Adrenal gland (tissue), 12 donors: Measurements from ENCODE around the gene SYNRG. TPM values are rescaled to one million over a fixed set of nuclear protein-coding genes. Genes with fewer than 3 reads are reported as not detected.
"Not testable (repeated sequence)": the region's sequence is repeated elsewhere in the genome, so short reads cannot be mapped to it uniquely, and the experiment has no call there.

ENCODE experiments used
- DNase-seq, 7 donors: peaks; one replicate each; pipeline ENCODE4 v3.0.0-alpha.2; 2019 to 2020
- H3K27ac ChIP-seq, 5 donors: fragments of 200-600 bp; sonication (generic) in 4 of 5; 1 replicate in 3 of 5; 2 replicates in 2 of 5; pipeline versions ENCODE4 v1.5.1 to v1.8.0; 2016 to 2020; ENCODE audit warnings: mild to moderate bottlenecking in 1 of 5
- H3K27me3 ChIP-seq: fragments of 200-600 bp; 2 replicates; pipeline ENCODE4 v1.8.0; 2021
- H3K36me3 ChIP-seq, 2 donors: fragments of 200-600 bp; replicated peaks in 1 of 2; 1 replicate in 1 of 2; 2 replicates in 1 of 2; pipeline versions ENCODE4 v1.5.1 to v1.8.0; 2018 to 2022
- H3K4me1 ChIP-seq, 2 donors: fragments of 200-600 bp; replicated peaks in 1 of 2; 1 replicate in 1 of 2; 2 replicates in 1 of 2; pipeline versions ENCODE4 v1.5.1 to v1.8.0; 2018 to 2021
- H3K4me3 ChIP-seq, 4 donors: fragments of 200-600 bp; sonication (generic) in 3 of 4; one replicate each; pipeline ENCODE4 v1.5.1; 2016 to 2018
- H3K9me3 ChIP-seq, 3 donors: fragments of 200-600 bp; sonication (generic) in 1 of 3; replicated peaks in 1 of 3; 1 replicate in 2 of 3; 2 replicates in 1 of 3; pipeline versions ENCODE4 v1.5.1 to v1.8.0; 2016 to 2021
- POLR2A ChIP-seq, 2 donors: fragments of 450-650 bp; IDR thresholded peaks; one replicate each; pipeline ENCODE4 v1.6.1; 2017; ENCODE audit warnings: antibody characterized with exemption in 2 of 2, mild to moderate bottlenecking in 2 of 2, moderate library complexity in 1 of 2
- WGBS, 4 donors: extraction: QIAGEN DNeasy Blood & Tissue Kit in 2 of 4; methylation state at CpG; one replicate each; pipeline versions ENCODE4 v1.1.5 to v1.1.7; 2013 to 2017; 5-methylcytosine and 5-hydroxymethylcytosine counted together
- intact Hi-C, 2 donors: fragments of 100-400 bp; cut with DNase I; formaldehyde crosslinking; loops; one replicate each; pipeline versions ENCODE4 v1.14.1 to v1.15.0; 2022 to 2023
- polyA plus RNA-seq, 3 donors: library from polyadenylated mRNA; stranded (reverse); fragments of 200-250 nt in 2 of 3; fragments of 350-450 nt in 1 of 3; fragmentation: Illumina TruSeq in 1 of 3; extraction: RNeasy Lipid Tissue Mini Kit (QIAGEN cat#74804) in 1 of 3; gene quantifications; one replicate each; pipeline ENCODE4 v1.2.3, GENCODE V29; 2013 to 2014
- total RNA-seq, 9 donors: library from RNA; depleted of rRNA in 4 of 9; stranded (reverse); fragments of >200 nt in 4 of 9; fragments of 120-200 nt in 1 of 9; fragmentation: NEBNext Ultra II Directional in 1 of 9; extraction: Animal tissue kit (Norgen Biotek cat#: 25700) in 1 of 9; gene quantifications; one replicate each; pipeline versions ENCODE4 v1.1.0 to v1.2.4, GENCODE V29; 2013 to 2023
- TF ChIP-seq, protein P1 (sequence below), 6 experiments: fragments of 450-650 bp in 4 of 6; fragments of 200-600 bp in 2 of 6; sonication (generic) in 1 of 6; IDR thresholded peaks; 1 replicate in 5 of 6; 2 replicates in 1 of 6; pipeline versions ENCODE4 v1.5.1 to v1.8.0; 2016 to 2021; ENCODE audit warnings: antibody characterized with exemption in 6 of 6, mild to moderate bottlenecking in 2 of 6, moderate library complexity in 1 of 6
- donor health status: healthy with polysubstance abuse.
- donor health status: Bipolar disorder and iron deficiency.
- donor health status: DM: yes; HTN: yes; CAD: no.
- donor health status: DM: no; HTN: no; CAD: no.
- donor health status: DM: no; HTN: no; CAD: no.
- donor health status: DM: yes; HTN: yes; CAD: no.

SYNRG gene
- total and polyA plus RNA-seq, 12 donors, result 8.5 to 45.7 (median 29.3) TPM

DNA sequence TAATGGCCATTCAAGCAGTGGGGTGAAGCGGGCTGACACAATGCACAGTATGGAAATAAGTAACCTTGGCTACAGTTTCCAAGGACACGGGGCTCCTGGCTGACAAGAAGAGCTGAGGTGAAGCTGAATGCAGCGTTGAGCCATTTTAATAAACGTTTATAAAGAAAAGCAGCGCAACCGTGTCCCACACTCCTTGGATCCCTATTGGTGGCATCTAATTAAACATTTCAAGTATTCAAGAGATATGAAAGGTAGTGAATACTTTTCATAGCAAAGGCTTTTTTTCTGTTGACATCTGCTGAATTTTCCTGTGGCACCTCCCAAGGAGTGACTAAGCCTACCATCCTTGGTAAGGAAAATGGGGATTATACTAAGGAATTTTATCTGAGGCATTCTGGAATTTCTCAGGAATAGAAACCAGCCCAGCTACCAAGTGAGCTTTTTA, 93.1 kb downstream of the SYNRG start:
- Histone ChIP-seq H3K9me3 (no peaks in the 10 kb centered on the region), H3K27me3 (no peaks in the 10 kb centered on the region), H3K27ac (peak overlapping the region in 1 of 5 donors; percentile 1), H3K36me3 (peaks cover 0 to 60% of the 10 kb centered on the region in 2 donors), H3K4me1 (peaks cover 0 to 14% of the 10 kb centered on the region in 2 donors), H3K4me3 (no peak overlapping the region)
- WGBS, 4 donors, result 42 to 59% (median 50%) methylated on average over 6 of the region's 6 CpGs
- intact Hi-C loops, result no loop called here
- DNase-seq, result peak in 1 of 7 donors; percentile 27
- TF ChIP-seq POLR2A (IDR thresholded peaks at IDR 0.05), result no peak
- TF ChIP-seq, protein P1, sequence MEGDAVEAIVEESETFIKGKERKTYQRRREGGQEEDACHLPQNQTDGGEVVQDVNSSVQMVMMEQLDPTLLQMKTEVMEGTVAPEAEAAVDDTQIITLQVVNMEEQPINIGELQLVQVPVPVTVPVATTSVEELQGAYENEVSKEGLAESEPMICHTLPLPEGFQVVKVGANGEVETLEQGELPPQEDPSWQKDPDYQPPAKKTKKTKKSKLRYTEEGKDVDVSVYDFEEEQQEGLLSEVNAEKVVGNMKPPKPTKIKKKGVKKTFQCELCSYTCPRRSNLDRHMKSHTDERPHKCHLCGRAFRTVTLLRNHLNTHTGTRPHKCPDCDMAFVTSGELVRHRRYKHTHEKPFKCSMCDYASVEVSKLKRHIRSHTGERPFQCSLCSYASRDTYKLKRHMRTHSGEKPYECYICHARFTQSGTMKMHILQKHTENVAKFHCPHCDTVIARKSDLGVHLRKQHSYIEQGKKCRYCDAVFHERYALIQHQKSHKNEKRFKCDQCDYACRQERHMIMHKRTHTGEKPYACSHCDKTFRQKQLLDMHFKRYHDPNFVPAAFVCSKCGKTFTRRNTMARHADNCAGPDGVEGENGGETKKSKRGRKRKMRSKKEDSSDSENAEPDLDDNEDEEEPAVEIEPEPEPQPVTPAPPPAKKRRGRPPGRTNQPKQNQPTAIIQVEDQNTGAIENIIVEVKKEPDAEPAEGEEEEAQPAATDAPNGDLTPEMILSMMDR (IDR thresholded peaks at IDR 0.05), result no peak

DNA sequence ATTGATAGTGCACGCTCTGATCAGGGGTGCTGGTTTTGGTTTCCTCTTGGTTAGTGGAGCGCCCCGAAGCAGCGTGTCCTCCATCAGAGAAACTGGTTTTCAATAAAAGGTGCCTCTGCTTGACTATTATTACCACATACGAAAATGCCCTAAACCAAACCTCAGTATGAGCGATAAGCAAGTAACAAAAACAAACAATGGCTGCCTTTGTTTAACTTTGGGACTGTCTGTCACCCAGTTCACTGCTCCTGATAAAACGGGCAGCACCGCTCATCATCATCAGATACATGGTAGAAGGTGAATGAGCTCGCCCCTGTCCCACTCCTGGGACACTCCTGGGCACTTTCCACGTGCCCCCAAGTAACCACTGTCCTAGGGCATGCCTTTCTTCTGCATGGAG, 95.5 kb downstream of the SYNRG start:
- DNase-seq, result no peak
- intact Hi-C loops, result no loop called here
- TF ChIP-seq, protein P1 (IDR thresholded peaks at IDR 0.05), result no peak
- no peaks in the 10 kb centered on the region for H3K9me3 ChIP-seq
- WGBS, 4 donors, result 94 to 96% (median 95%) methylated on average over 10 of the region's 10 CpGs
- no peaks in the 10 kb centered on the region for H3K27me3 ChIP-seq
- no peak overlapping the region for H3K4me3 ChIP-seq
- peaks cover 0 to 14% of the 10 kb centered on the region in 2 donors for H3K4me1 ChIP-seq
- H3K36me3 ChIP-seq, result peaks cover 0 to 38% of the 10 kb centered on the region in 2 donors
- no peak overlapping the region for H3K27ac ChIP-seq

GRCh38 chr17:37512442-37513068, 96.7 kb downstream of the SYNRG start:
- DNase-seq, result no peak
- 86 to 90% (median 88%) methylated on average over 23 to 24 of the region's 24 CpGs for WGBS, 4 donors
- Histone ChIP-seq H3K27me3 (no peaks in the 10 kb centered on the region), H3K36me3 (peaks cover 0 to 26% of the 10 kb centered on the region in 2 donors), H3K9me3 (no peaks in the 10 kb centered on the region), H3K4me1 (peaks cover 0 to 14% of the 10 kb centered on the region in 2 donors), H3K27ac (no peak overlapping the region), H3K4me3 (no peak overlapping the region)
- TF ChIP-seq, protein P1 (IDR thresholded peaks at IDR 0.05), result no peak
- intact Hi-C loops, result no loop called here

- DNase-seq, H3K27me3 ChIP-seq, H3K9me3 ChIP-seq, H3K27ac ChIP-seq, intact Hi-C loops, H3K4me3 ChIP-seq: not testable (repeated sequence)
- WGBS, 4 donors, result 87 to 100% (median 88%) methylated on average over 1 of the region's 1 CpG
- peaks cover 0 to 14% of the 10 kb centered on the region in 2 donors for H3K4me1 ChIP-seq
- peaks cover 0 to 17% of the 10 kb centered on the region in 2 donors for H3K36me3 ChIP-seq
Measured at GRCh38 chr17:37511642-37512041, 97.6 kb downstream of the SYNRG start.

DNA sequence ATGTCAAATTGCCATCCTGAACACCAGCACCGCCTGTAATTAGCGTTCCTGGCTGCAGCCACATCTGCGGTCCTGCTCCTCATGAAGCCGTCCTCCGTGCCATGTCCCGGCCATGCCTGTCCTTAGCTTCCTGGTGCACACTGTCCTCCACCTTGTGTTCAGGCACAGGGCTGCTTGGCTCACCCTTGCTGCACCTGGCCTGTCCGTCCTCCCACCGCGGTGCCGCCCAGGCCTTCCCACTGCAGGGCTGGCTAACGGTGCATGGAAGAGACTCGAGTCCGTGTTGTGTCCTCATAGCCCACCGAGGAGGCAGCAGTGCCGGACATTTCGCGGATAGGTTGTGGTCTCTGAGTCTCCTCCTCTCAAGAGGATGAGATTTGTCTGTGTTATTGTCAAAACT, 99.2 kb downstream of the SYNRG start:
- Histone ChIP-seq H3K4me3 (no peak overlapping the region), H3K27me3 (no peaks in the 10 kb centered on the region), H3K36me3 (peaks cover 0 to 14% of the 10 kb centered on the region in 2 donors), H3K4me1 (no peaks in the 10 kb centered on the region), H3K9me3 (no peaks in the 10 kb centered on the region), H3K27ac (no peak overlapping the region)
- no peak for TF ChIP-seq POLR2A (IDR thresholded peaks at IDR 0.05)
- no peak for DNase-seq
- intact Hi-C loops, result no loop called here
- WGBS, 4 donors, result 94 to 96% (median 96%) methylated on average over 17 of the region's 17 CpGs
